Erythroblast (primary cell): ENCODE results near the gene MTHFR.

Experiments
- DNase-seq, 2 experiments: peaks; one replicate each; lab custom pipeline; 2025; lab: John Stamatoyannopoulos, UW
- GATA1 ChIP-seq: IDR thresholded peaks from 2 replicates; pipeline ENCODE4 v1.6.1; 2011; ENCODE audit warnings: low read depth, mild to moderate bottlenecking, control low read depth, low read length, moderate library complexity
- POLR2A ChIP-seq: IDR thresholded peaks from 2 replicates; pipeline ENCODE4 v1.6.1; 2011; ENCODE audit warnings: mild to moderate bottlenecking, low read length

MTHFR gene

DNA sequence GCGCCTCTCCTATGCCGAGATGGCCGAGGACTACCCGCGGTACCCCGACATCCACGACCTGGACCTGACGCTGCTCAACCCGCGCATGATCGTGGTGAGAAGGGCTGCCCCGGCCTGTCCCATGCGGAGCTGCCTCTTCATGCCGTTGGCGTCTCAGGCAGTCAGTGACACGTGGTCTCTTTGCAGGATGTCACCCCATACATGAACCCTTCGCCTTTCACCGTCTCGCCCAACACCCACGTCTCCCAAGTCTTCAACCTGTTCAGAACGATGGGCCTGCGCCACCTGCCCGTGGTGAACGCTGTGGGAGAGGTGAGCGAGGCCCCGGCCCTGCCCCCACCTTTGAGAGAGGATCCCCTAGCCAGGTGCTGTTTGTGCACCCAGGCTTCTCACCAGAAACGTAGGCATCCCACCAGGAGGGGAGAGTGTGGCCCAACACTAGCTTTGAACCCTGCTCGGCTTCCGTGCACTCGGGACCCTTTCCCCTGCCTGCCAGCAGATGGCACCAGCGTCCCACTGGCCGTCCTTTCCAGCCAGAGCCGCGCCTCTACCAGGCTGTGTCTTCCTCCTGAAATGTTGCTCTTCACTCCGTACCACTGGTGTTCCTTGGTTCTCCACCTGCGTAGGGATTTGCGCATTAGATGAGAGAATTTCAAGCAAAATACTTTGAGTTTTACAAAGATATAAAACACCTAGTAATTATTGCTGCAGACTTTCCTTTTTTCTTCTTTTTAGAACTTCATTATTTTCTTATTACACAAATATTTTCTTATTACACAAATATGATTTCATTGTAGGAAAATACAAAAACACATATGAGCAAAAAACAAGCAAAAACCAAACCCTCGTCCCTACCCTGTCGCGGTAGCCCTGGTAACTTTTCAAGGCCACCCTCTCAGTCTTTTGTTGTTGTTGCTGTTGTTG is 32.8 kb upstream of the MTHFR start:
- TF ChIP-seq POLR2A (no peak), GATA1 (no peak)
- peak; percentile 75 to 88 for DNase-seq

DNA sequence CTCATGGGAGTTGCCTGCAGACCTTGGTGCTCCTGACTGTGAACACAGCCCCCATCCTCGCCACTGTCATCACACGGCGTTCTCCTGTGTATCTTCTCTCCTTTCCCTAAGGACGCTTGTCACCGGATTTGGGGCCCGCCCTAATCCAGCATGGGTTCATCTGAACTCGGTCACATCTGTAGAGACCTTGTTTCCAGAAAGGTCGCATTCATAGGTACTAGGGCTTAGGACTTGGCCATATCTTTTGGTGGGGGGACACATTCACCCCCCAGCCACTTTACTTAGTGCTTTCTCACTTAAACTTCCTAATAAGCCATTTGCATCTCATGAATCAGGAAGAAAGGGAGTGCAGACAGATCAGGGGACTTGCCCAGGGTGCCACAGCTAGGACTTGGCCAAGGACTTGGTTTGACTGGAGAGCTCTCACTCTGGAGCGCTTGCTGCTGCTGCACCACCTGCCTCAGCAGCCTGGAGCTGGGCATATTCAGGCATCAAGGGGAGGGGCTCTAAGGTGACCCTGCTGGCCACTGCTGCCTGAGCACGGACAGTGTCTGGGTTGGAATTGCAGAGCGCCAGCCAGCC is 32.1 kb upstream of the MTHFR start:
- no peak for DNase-seq
- TF ChIP-seq POLR2A (no peak), GATA1 (no peak)

DNA sequence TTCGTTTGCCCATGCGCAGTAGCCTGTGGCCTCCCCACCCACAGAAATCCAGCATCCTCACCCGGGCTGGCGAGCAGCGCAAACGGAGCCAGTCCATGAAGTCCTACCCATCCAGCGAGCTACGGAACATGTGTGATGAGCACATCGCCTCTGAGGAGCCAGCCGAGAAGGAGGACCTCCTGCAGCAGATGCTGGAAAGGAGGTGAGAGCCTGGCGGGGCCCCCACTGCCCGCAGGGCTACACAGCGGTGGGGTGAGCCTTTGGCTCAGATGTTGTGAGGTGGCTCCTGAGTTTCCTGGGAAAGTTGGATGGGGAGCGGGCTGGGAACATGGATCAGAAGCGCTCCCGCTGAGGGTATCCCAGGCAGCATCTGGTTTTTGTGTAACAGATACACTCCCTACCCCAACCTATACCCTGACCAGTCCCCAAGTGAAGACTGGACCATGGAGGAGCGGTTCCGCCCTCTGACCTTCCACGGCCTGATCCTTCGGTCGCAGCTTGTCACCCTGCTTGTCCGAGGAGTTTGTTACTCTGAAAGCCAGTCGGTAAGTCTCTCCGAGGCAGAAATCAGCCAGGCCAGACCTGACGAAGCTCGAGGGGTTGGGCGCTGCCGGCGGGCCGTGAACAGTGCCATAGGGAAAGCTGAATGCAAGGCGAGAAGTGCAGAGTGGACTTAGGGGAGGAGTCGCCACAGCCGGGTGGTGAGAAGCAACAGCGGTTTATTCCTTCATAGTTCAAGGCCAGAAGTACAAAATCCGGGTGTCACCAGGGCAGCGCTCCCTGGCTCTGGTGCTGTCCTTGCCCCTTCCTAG is 31.4 kb upstream of the MTHFR start:
- no peak for DNase-seq
- TF ChIP-seq GATA1 (no peak), POLR2A (no peak)

DNA sequence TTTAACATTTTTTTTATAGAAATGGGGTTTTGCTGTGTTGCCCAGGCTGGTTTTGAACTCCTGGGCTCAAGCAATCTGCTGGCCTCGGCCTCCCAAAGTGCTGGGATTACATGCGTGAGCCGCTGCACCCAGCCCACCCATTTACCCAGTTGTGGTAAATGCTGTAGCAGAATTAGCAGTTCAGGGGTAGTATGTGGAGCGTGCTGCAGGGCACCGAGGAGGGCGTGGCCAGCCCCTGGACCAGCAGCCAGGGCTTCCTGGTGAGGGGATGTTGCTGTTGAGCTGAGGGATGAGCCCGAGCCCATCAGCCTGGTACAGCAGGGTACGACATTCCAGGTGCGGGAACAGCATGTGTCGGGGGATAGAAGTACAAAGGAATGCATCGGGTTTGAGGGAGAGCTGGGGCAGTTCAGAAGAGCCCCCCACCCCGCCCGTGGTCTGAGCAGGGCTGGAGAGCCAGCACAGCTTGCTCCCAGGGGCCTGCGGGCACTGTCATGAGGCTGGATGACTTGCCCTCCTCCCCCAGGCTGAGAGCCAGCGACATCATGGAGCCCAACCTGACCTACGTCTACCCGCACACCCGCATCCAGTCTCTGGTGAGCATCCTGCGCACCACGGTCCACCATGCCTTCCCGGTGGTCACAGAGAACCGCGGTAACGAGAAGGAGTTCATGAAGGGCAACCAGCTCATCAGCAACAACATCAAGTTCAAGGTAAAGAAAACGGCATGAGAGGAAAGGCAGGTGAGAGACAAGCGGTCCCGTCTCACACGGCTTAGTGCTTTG is 29.9 kb upstream of the MTHFR start:
- DNase-seq, result no peak
- no peak for TF ChIP-seq GATA1
- no peak for TF ChIP-seq POLR2A

DNA sequence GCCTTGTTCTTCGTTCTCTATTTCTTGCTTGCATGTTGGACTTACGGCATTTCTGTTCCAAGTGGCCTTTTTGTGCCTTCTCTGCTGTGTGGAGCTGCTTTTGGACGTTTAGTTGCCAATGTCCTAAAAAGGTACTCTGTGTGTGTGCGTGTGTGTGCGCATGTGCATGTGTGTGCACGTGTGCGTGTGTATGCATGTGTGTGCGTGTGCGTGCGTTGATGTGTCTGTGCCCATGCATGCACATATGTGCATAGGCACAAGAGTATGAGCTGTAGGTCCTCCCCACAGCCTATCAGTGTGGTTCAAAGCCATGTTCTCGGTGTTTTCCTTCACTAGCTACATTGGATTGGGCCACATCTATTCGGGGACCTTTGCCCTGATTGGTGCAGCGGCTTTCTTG is 28.1 kb upstream of the MTHFR start:
- TF ChIP-seq POLR2A, result no peak
- no peak for TF ChIP-seq GATA1
- DNase-seq, result no peak

DNA sequence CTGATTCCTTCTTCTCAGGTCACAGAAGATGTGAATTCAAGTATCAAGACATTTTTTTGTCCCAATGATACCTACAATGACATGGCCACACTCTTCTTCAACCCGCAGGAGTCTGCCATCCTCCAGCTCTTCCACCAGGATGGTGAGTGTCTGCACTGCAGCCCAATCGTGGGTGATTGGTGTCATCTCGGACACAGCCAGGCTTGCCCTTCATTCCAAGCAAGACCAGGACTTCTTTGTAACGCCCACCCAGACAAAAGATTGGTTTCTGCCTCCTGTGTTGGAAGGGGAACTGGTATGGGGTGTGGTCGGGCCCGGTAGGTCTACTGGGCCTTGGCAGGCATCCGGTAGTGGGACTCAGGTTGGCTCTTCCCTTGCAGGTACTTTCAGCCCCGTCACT is 27.7 kb upstream of the MTHFR start:
- no peak for DNase-seq
- no peak for TF ChIP-seq POLR2A
- no peak for TF ChIP-seq GATA1

DNA sequence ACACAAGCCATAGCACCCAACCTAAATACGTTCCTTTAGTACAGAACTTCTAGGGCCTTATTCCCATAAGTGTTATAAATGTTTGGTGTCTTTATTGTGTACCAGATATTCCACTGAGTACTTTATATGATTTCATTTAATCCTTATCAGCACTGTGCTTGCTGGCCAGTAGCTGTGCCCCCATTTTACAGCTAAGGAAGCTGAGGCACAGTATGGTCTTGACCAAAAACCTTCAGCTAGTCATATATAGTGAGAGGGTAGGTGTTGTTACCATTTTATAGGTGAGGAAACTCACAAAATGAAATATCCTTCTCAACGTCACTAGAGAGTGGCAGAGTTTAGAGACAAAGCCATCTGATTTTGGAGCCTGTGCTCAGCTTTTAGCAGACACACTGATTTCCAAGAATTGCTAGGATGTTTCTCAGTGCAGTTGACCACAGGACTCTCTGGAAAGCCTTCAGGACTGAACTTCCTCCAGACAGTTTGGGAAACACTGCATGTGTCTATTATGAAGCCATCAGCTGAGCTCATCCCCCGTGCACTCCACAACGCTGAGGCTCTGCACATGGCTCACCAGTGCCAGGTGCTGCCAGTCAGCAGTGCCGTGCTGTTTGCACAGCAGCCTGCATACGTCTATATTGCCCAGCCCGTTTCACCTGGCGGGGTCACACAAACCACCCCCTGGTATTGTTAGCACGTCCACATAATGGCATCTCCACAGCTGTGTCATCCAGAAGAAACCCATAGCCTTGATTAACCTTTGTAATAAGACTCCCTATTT is 26.4 kb upstream of the MTHFR start:
- DNase-seq, result no peak
- TF ChIP-seq POLR2A (peak; percentile 11), GATA1 (no peak)

DNA sequence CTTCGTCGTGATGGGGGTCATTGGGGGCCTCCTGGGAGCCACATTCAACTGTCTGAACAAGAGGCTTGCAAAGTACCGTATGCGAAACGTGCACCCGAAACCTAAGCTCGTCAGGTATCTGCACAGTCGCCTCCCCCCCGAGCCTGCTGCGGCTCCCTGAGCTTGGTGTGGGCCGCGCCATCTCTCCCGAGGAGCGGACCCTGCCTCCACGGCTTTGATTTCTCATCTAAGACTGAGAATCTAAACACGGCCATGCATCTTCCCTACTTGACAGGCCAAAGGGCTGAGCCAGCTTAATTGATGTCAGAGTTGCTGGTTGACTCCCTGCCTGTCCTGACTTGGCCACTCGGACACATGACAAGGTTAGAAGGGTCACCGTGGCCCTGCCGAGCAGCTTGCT is 22.7 kb upstream of the MTHFR start:
- no peak for TF ChIP-seq GATA1
- TF ChIP-seq POLR2A, result no peak
- no peak for DNase-seq

DNA sequence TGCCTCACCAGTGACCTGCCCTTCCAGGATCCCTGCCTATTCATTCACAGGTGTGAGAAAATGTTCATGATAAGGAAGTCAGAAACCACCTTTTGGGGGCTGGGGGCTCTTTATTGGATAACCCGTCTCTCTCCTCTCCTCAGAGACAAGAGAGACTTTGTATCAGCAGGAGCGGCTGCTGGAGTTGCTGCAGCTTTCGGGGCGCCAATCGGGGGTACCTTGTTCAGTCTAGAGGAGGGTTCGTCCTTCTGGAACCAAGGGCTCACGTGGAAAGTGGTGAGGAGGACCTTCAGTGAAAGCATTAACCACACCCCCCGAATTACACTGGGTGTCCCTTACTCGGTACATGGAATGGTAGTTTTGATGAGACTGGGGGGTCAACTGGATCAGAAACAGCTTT is 21.2 kb upstream of the MTHFR start:
- no peak for TF ChIP-seq GATA1
- TF ChIP-seq POLR2A, result no peak
- no peak for DNase-seq

DNA sequence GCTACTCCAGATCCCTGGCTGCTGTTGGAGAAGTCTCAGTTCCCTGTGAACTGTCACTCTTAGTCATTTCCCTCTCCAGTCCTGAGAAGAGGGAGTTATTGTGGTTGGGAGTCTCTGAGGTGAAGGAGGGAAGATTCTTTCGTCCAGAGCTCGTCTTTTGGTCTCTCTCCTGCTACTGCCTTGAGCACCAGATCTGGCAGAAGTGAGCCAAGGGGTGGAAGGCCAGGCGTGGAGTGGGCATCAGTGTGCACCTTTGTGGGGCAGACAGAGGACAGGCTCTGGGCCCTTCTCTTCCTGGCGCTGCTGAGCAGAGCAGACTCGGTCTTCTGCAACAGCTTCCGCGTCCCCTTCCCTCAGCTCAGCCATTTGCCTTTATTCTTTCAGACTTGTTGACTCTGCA is 19.4 kb upstream of the MTHFR start:
- DNase-seq, result no peak

DNA sequence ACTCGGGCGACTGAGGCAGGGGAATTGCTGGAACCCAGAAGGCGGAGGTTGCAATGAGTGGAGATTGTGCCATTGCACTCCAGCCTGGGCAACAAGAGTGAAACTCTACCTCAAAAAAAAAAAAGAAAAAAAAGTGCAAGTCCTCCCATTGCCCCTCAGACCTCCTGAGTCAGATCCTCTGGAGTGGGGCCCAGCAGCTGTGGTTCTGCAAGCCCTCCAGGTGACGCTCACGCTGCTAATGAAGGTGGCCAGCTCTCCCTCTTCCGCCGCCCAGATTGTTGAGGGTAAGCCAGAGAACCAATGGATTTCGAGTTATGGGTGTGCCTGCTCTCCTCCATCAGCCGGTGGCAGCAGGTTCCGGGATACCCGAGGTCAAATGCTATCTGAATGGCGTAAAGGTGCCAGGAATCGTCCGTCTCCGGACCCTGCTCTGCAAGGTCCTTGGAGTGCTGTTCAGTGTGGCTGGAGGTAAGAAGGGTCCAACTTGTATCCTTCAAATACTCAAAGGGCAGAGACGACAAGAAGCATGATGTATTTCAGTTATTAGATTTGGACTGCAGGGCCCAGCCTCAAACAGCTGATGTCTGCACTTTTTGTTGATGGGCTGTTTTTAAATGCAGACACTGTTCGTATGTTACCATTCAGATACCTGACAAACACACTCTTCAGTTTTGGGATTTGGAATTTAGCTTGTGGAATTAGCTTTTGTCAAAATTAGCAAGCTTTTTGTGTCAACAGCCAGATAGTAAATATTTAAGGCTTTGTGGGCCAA is 17.8 kb upstream of the MTHFR start:
- no peak for DNase-seq
- TF ChIP-seq GATA1, result no peak
- peak; percentile 12 for TF ChIP-seq POLR2A

More for the DNA sequence above, 19.4 kb upstream of the MTHFR start:
- TF ChIP-seq POLR2A, result no peak
- no peak for TF ChIP-seq GATA1

DNA sequence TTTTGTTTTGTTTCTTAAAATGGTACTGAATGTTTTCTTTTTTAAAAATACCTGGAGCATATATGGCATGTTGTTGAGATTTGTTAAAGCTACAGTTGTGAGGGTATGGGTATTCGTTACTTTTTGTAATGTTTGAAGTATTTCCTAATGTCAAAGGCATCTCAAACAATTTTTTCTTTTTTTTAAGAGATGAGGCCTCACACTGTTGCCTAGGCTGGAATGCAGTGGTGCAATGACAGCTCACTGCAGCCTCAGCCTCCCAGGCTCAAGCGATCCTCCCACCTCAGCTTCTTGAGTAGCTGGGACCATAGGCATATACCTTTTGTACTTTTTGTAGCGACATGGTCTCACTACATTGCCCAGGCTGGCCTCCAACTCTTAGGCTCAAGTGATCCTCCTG is 16.3 kb upstream of the MTHFR start:
- no peak for DNase-seq
- TF ChIP-seq POLR2A (no peak), GATA1 (no peak)
